Calu3 (cell line): ENCODE measurements around the gene RAB7B. TPM values are rescaled to one million over a fixed set of nuclear protein-coding genes. Genes with fewer than 3 reads are reported as not detected.
A peak's percentile ranks its signal among the peaks of the same experiment; 100 is the strongest.

Experiments
- BruUV-seq: library from RNA; stranded (reverse); fragments of 400-500 nt; replicated peaks from 2 replicates; lab custom pipeline; 2021; lab: Mats Ljungman, UMichigan
- CTCF ChIA-PET: fragments of 300-600 bp; sonication (Branson Sonifier 250); formaldehyde crosslinking; loops from one replicate; lab custom pipeline; 2022; ENCODE audit warnings: antibody characterized with exemption; lab: Charles Lee
- DNase-seq: peaks from one replicate; pipeline ENCODE4 v3.0.0; 2022
- H3K27ac Mint-ChIP-seq: one replicate; pipeline ENCODE4 v1.8.0; 2022; ENCODE audit warnings: mixed read lengths; ENCODE audit not compliant: unreplicated experiment
- H3K27me3 Mint-ChIP-seq: one replicate; pipeline ENCODE4 v1.8.0; 2022; ENCODE audit warnings: mixed read lengths; ENCODE audit not compliant: unreplicated experiment
- H3K36me3 Mint-ChIP-seq: one replicate; pipeline ENCODE4 v1.8.0; 2022; ENCODE audit warnings: mild to moderate bottlenecking, moderate library complexity, mixed read lengths; ENCODE audit not compliant: insufficient read depth, unreplicated experiment
- H3K4me1 Mint-ChIP-seq: one replicate; pipeline ENCODE4 v1.8.0; 2022; ENCODE audit warnings: mild to moderate bottlenecking, low read depth, mixed read lengths; ENCODE audit not compliant: unreplicated experiment
- H3K4me3 Mint-ChIP-seq: one replicate; pipeline ENCODE4 v1.8.0; 2022; ENCODE audit warnings: mild to moderate bottlenecking, low read depth, moderate library complexity, mixed read lengths; ENCODE audit not compliant: unreplicated experiment
- H3K9me3 Mint-ChIP-seq: one replicate; pipeline ENCODE4 v1.8.0; 2022; ENCODE audit warnings: low read depth, mixed read lengths; ENCODE audit not compliant: unreplicated experiment
- intact Hi-C: fragments of 100-400 bp; cut with micrococcal nuclease; formaldehyde crosslinking; loops from one replicate; pipeline ENCODE4 v1.10.0; 2022; ENCODE audit not compliant: unreplicated experiment
- total RNA-seq: library from RNA; stranded (reverse); gene quantifications from 2 replicates; pipeline ENCODE4 v1.2.3, GENCODE V29; 2022
- TF ChIP-seq, protein P1 (sequence below): fragments of 200-600 bp; IDR thresholded peaks from one replicate; pipeline ENCODE4 v1.8.0; 2022; ENCODE audit warnings: antibody characterized with exemption; ENCODE audit not compliant: unreplicated experiment

RAB7B gene
- total RNA-seq, 1 experiment from 2014 or later: 1.1 TPM

GRCh38 chr1:205933671-205934618 lies 69.2 kb downstream of the RAB7B start:
- peak; percentile 82 for DNase-seq
- peak overlapping the region; percentile 10 for H3K4me3 Mint-ChIP-seq
- CTCF ChIA-PET: interaction anchor here (0.5 to 2.0 kb wide), 4 partner anchors 10 to 548 kb away, joined by 3 to 7 read pairs (median 4); no protein-coding TSS in a partner anchor
- BruUV-seq: no TSS peak
- no peaks in the 10 kb centered on the region for H3K27me3 Mint-ChIP-seq
- intact Hi-C loops: no loop called here
- TF ChIP-seq, protein P1, sequence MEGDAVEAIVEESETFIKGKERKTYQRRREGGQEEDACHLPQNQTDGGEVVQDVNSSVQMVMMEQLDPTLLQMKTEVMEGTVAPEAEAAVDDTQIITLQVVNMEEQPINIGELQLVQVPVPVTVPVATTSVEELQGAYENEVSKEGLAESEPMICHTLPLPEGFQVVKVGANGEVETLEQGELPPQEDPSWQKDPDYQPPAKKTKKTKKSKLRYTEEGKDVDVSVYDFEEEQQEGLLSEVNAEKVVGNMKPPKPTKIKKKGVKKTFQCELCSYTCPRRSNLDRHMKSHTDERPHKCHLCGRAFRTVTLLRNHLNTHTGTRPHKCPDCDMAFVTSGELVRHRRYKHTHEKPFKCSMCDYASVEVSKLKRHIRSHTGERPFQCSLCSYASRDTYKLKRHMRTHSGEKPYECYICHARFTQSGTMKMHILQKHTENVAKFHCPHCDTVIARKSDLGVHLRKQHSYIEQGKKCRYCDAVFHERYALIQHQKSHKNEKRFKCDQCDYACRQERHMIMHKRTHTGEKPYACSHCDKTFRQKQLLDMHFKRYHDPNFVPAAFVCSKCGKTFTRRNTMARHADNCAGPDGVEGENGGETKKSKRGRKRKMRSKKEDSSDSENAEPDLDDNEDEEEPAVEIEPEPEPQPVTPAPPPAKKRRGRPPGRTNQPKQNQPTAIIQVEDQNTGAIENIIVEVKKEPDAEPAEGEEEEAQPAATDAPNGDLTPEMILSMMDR: no peak
- peak overlapping the region; percentile 93 for H3K27ac Mint-ChIP-seq
- peaks cover 58% of the 10 kb centered on the region for H3K4me1 Mint-ChIP-seq
- H3K9me3 Mint-ChIP-seq: no peaks in the 10 kb centered on the region
- peaks cover 7% of the 10 kb centered on the region for H3K36me3 Mint-ChIP-seq

- no TSS peak for BruUV-seq
- Mint-ChIP-seq H3K27me3 (no peaks in the 10 kb centered on the region), H3K4me3 (no peak overlapping the region), H3K4me1 (peaks cover 47% of the 10 kb centered on the region), H3K36me3 (peaks cover 7% of the 10 kb centered on the region), H3K9me3 (no peaks in the 10 kb centered on the region), H3K27ac (peak overlapping the region; percentile 24)
- DNase-seq: no peak
- CTCF ChIA-PET: interaction anchor here (0.6 to 2.0 kb wide), 3 partner anchors 9 to 45 kb away, joined by 3 to 5 read pairs (median 5); no protein-coding TSS in a partner anchor
- intact Hi-C loops: no loop called here
- TF ChIP-seq, protein P1: no peak
These were observed 70.4 kb downstream of the RAB7B start for GRCh38 chr1:205932776-205933175.

GRCh38 chr1:205930799-205931281 lies 72.4 kb downstream of the RAB7B start:
- intact Hi-C loops: no loop called here
- Mint-ChIP-seq H3K27ac (no peak overlapping the region), H3K4me1 (peaks cover 27% of the 10 kb centered on the region), H3K27me3 (no peaks in the 10 kb centered on the region), H3K9me3 (no peaks in the 10 kb centered on the region), H3K36me3 (peaks cover 7% of the 10 kb centered on the region), H3K4me3 (no peak overlapping the region)
- TF ChIP-seq, protein P1: no peak
- DNase-seq: no peak
- CTCF ChIA-PET: interaction anchor here (2.9 kb wide), 1 partner anchor 46 kb away, joined by 12 read pairs; no protein-coding TSS in a partner anchor
- BruUV-seq: no TSS peak

DNA sequence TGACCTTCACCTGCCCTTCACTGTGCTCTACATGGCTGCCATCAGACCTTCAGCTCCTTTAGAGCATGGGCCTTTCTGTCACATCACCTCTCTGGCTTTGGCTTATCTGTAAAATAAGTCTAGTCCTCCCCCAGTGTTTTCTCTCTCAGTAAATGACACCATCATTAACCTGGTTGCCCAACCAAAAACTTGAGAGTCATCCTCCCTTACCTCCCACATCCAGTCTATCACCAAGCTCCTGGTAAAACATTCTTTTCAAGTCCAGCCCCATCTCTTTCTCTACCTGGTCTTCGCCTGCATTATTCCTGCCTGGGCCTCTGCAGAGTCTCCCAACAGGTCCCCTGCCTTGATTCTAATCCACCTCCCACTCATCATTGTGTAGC lies 73.0 kb downstream of the RAB7B start:
- CTCF ChIA-PET: interaction anchor here (0.7 to 2.9 kb wide), 2 partner anchors 11 to 47 kb away, joined by 3 to 12 read pairs; no protein-coding TSS in a partner anchor
- Mint-ChIP-seq H3K27me3 (no peaks in the 10 kb centered on the region), H3K36me3 (peaks cover 7% of the 10 kb centered on the region), H3K4me1 (peaks cover 26% of the 10 kb centered on the region), H3K4me3 (no peak overlapping the region), H3K9me3 (no peaks in the 10 kb centered on the region), H3K27ac (no peak overlapping the region)
- intact Hi-C loops: no loop called here
- no peak for DNase-seq
- BruUV-seq: no TSS peak
- TF ChIP-seq, protein P1: no peak
